Right lobe of liver (tissue), 4 donors: Measurements from ENCODE around the gene GOLGA8K.
"Not testable (repeated sequence)": the region's sequence is repeated elsewhere in the genome, so short reads cannot be mapped to it uniquely, and the experiment has no call there.

Source experiments
- POLR2A ChIP-seq: fragments of 450-650 bp; IDR thresholded peaks from one replicate; pipeline ENCODE4 v1.6.1; 2017; ENCODE audit warnings: antibody characterized with exemption, mild to moderate bottlenecking
- TF ChIP-seq, protein P1 (sequence below), 4 donors: fragments of 200-600 bp in 3 of 4; fragments of 450-650 bp in 1 of 4; IDR thresholded peaks; one replicate each; pipeline versions ENCODE4 v1.5.1 to v1.8.0; 2016 to 2022; ENCODE audit warnings: antibody characterized with exemption in 4 of 4, mild to moderate bottlenecking in 2 of 4
- donor health status: DM: no; HTN: no; CAD: no.
- donor health status: DM: no; HTN: no; CAD: no.
- donor health status: DM: no; HTN: yes; CAD: no.

- TF ChIP-seq, protein P1, sequence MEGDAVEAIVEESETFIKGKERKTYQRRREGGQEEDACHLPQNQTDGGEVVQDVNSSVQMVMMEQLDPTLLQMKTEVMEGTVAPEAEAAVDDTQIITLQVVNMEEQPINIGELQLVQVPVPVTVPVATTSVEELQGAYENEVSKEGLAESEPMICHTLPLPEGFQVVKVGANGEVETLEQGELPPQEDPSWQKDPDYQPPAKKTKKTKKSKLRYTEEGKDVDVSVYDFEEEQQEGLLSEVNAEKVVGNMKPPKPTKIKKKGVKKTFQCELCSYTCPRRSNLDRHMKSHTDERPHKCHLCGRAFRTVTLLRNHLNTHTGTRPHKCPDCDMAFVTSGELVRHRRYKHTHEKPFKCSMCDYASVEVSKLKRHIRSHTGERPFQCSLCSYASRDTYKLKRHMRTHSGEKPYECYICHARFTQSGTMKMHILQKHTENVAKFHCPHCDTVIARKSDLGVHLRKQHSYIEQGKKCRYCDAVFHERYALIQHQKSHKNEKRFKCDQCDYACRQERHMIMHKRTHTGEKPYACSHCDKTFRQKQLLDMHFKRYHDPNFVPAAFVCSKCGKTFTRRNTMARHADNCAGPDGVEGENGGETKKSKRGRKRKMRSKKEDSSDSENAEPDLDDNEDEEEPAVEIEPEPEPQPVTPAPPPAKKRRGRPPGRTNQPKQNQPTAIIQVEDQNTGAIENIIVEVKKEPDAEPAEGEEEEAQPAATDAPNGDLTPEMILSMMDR (IDR thresholded peaks at IDR 0.05) = not testable (repeated sequence)
- not testable (repeated sequence) for TF ChIP-seq POLR2A
These were observed at the start of gene GOLGA8K for GRCh38 chr15:32403192-32403591.
